Sigmoid colon (tissue), 7 donors: ENCODE results near the gene COPA. TPM values are rescaled to one million over a fixed set of nuclear protein-coding genes. Genes with fewer than 3 reads are reported as not detected.
"Not testable (repeated sequence)": the region's sequence is repeated elsewhere in the genome, so short reads cannot be mapped to it uniquely, and the experiment has no call there.

ENCODE experiments used
- DNase-seq: peaks from one replicate; pipeline ENCODE4 v3.0.0-alpha.2; 2019
- H3K27ac ChIP-seq, 4 donors: fragments of 200-600 bp; sonication (generic); one replicate each; pipeline ENCODE4 v1.5.1; 2016 to 2019; ENCODE audit warnings: mild to moderate bottlenecking in 1 of 4
- H3K27me3 ChIP-seq, 3 donors: fragments of 200-600 bp; sonication (generic); one replicate each; pipeline ENCODE4 v1.5.1; 2019; ENCODE audit warnings: mild to moderate bottlenecking in 1 of 3
- H3K36me3 ChIP-seq, 4 donors: fragments of 200-600 bp; sonication (generic); one replicate each; pipeline ENCODE4 v1.5.1; 2016 to 2019
- H3K4me1 ChIP-seq, 4 donors: fragments of 200-600 bp; sonication (generic); one replicate each; pipeline ENCODE4 v1.5.1; 2017 to 2019
- H3K4me3 ChIP-seq, 4 donors: fragments of 200-600 bp; sonication (generic); one replicate each; pipeline ENCODE4 v1.5.1; 2017 to 2019; ENCODE audit warnings: mild to moderate bottlenecking in 2 of 4, moderate library complexity in 1 of 4
- H3K9me3 ChIP-seq, 4 donors: fragments of 200-600 bp in 3 of 4; sonication (generic) in 3 of 4; one replicate each; pipeline versions ENCODE4 v1.5.1 to v1.6.1; 2013 to 2019
- CTCF ChIP-seq, 4 experiments: fragments of 450-650 bp in 3 of 4; fragments of 200-600 bp in 1 of 4; IDR thresholded peaks; one replicate each; pipeline ENCODE4 v1.5.1; 2016 to 2019; ENCODE audit warnings: antibody characterized with exemption in 4 of 4, mild to moderate bottlenecking in 3 of 4, moderate library complexity in 2 of 4
- EP300 ChIP-seq, 4 donors: sonication (generic); formaldehyde crosslinking; IDR thresholded peaks; one replicate each; pipeline ENCODE4 v1.6.1; 2017; ENCODE audit warnings: antibody characterized with exemption in 4 of 4
- POLR2A ChIP-seq, 2 donors: fragments of 450-650 bp; IDR thresholded peaks; one replicate each; pipeline ENCODE4 v1.6.1; 2016; ENCODE audit warnings: antibody characterized with exemption in 2 of 2, mild to moderate bottlenecking in 2 of 2, moderate library complexity in 2 of 2
- POLR2AphosphoS5 ChIP-seq, 4 donors: sonication (generic); formaldehyde crosslinking; IDR thresholded peaks; one replicate each; pipeline ENCODE4 v1.6.1; 2017; ENCODE audit warnings: antibody characterized with exemption in 4 of 4
- WGBS, 2 donors: extraction: QIAGEN DNeasy Blood & Tissue Kit; methylation state at CpG; one replicate each; pipeline ENCODE4 v1.1.7; 2013; 5-methylcytosine and 5-hydroxymethylcytosine counted together
- intact Hi-C: fragments of 100-400 bp; cut with DNase I; formaldehyde crosslinking; loops from one replicate; pipeline ENCODE4 v1.15.1; 2023
- polyA plus RNA-seq, 3 donors: library from polyadenylated mRNA; stranded (reverse); fragments of 200-250 nt; gene quantifications; one replicate each; pipeline ENCODE4 v1.2.3, GENCODE V29; 2013
- total RNA-seq, 4 donors: library from RNA; depleted of rRNA; stranded (reverse); fragments of >200 nt; gene quantifications; one replicate each; pipeline ENCODE4 v1.1.0, GENCODE V29; 2016
- donor health status: healthy with polysubstance abuse.
- donor health status: Bipolar disorder and iron deficiency.
- donor health status: healthy.

The COPA gene
- total RNA-seq, result 100 to 1,000 TPM in 1 of 4 donors, 10 to 100 TPM in 3; 93.8 to 117 (median 96.5) TPM
- polyA plus RNA-seq, result 10 to 100 TPM; 62.5 to 76.0 (median 68.7) TPM

- peak; percentile 96 for DNase-seq
- Histone ChIP-seq H3K27ac (peak within 1 kb of the TSS; percentile 78 to 92 (median 89)), H3K4me3 (peak within 1 kb of the TSS; percentile 68 to 84 (median 75)), H3K36me3 (peaks cover 0 to 47% (median 5%) of the 10 kb centered on the region in 4 donors), H3K9me3 (no peaks in the 10 kb centered on the region), H3K4me1 (peaks cover 0 to 34% (median 21%) of the 10 kb centered on the region in 4 donors), H3K27me3 (no peaks in the 10 kb centered on the region)
- intact Hi-C loops, result loop anchor here (5.0 kb wide), 3 partner anchors 59 to 246 kb away; partner anchors contain the start of genes IGSF8, PEA15 and VANGL2
- 0 to 1% methylated on average over 58 of the region's 58 CpGs for WGBS, 2 donors
- TF ChIP-seq POLR2A (IDR thresholded peaks at IDR 0.05) (peak; percentile 84 to 93), POLR2AphosphoS5 (IDR thresholded peaks at IDR 0.05) (peak; percentile 94 to 98 (median 96)), EP300 (IDR thresholded peaks at IDR 0.05) (no peak)
Measured at GRCh38 chr1:160342953-160343869, at the start of gene COPA, which contains the start of gene NCSTN. Gene COPA, minus strand, starts transcription at chr1:160343250. Its CDS starts 80 bp downstream, at chr1:160343170. Gene NCSTN, plus strand, starts transcription at chr1:160343383. Its CDS starts 14 bp downstream, at chr1:160343397.

GRCh38 chr1:160388406-160388805 is 45.4 kb upstream of the COPA start:
- H3K4me1 ChIP-seq, H3K4me3 ChIP-seq, intact Hi-C loops, H3K27ac ChIP-seq, H3K9me3 ChIP-seq, H3K27me3 ChIP-seq, H3K36me3 ChIP-seq, DNase-seq: not testable (repeated sequence)
- 70 to 78% methylated on average over 4 of the region's 4 CpGs for WGBS, 2 donors

- H3K4me1 ChIP-seq, H3K9me3 ChIP-seq, H3K4me3 ChIP-seq, H3K36me3 ChIP-seq, H3K27ac ChIP-seq, DNase-seq, intact Hi-C loops, H3K27me3 ChIP-seq: not testable (repeated sequence)
- WGBS, 2 donors, result 91 to 95% methylated on average over 2 of the region's 2 CpGs
Measured at GRCh38 chr1:160384812-160385211, 41.8 kb upstream of the COPA start.

GRCh38 chr1:160377585-160378206 is 34.6 kb upstream of the COPA start:
- no peak for DNase-seq
- peaks cover 0 to 4% (median 0%) of the 10 kb centered on the region in 4 donors for H3K4me1 ChIP-seq
- H3K4me3 ChIP-seq, result no peak overlapping the region
- no peak for TF ChIP-seq EP300 (IDR thresholded peaks at IDR 0.05)
- TF ChIP-seq POLR2AphosphoS5 (IDR thresholded peaks at IDR 0.05), result no peak
- no peak for TF ChIP-seq CTCF (IDR thresholded peaks at IDR 0.05)
- no peak for TF ChIP-seq POLR2A (IDR thresholded peaks at IDR 0.05)
- no peak overlapping the region for H3K27ac ChIP-seq
- intact Hi-C loops, result loop anchor here (10.0 kb wide), 1 partner anchor 273 kb away; no protein-coding TSS in a partner anchor
- no peaks in the 10 kb centered on the region for H3K27me3 ChIP-seq
- H3K9me3 ChIP-seq, result no peaks in the 10 kb centered on the region
- no peaks in the 10 kb centered on the region for H3K36me3 ChIP-seq
- WGBS, 2 donors, result 73 to 74% methylated on average over 7 of the region's 7 CpGs

GRCh38 chr1:160376525-160377131 is 33.6 kb upstream of the COPA start:
- no peak for TF ChIP-seq POLR2AphosphoS5 (IDR thresholded peaks at IDR 0.05)
- TF ChIP-seq EP300 (IDR thresholded peaks at IDR 0.05), result no peak
- TF ChIP-seq POLR2A (IDR thresholded peaks at IDR 0.05), result no peak
- peak; percentile 77 to 83 (median 82) for TF ChIP-seq CTCF (IDR thresholded peaks at IDR 0.05)
- peaks cover 0 to 4% (median 0%) of the 10 kb centered on the region in 4 donors for H3K4me1 ChIP-seq
- intact Hi-C loops, result loop anchor here (10.0 kb wide), 1 partner anchor 272 kb away; no protein-coding TSS in a partner anchor
- H3K27ac ChIP-seq, result peak overlapping the region; percentile 37 to 58 (median 55)
- WGBS, 2 donors, result 12 to 22% methylated on average over 5 of the region's 5 CpGs
- no peak overlapping the region for H3K4me3 ChIP-seq
- peaks cover 0 to 5% (median 0%) of the 10 kb centered on the region in 3 donors for H3K27me3 ChIP-seq
- H3K36me3 ChIP-seq, result no peaks in the 10 kb centered on the region
- no peaks in the 10 kb centered on the region for H3K9me3 ChIP-seq
- DNase-seq, result no peak
